Keratinocyte (primary cell): ENCODE data around the gene SNX8.

Experiments
- CTCF ChIP-seq, 3 experiments: IDR thresholded peaks in 1 of 3; conservative IDR thresholded peaks in 1 of 3; optimal IDR thresholded peaks in 1 of 3; 2 replicates in 2 of 3; 3 replicates in 1 of 3; pipeline versions ENCODE3 to v1.5.1; 2011; ENCODE audit warnings: low read length in 3 of 3, mild to moderate bottlenecking in 3 of 3, moderate library complexity in 2 of 3, control low read depth in 1 of 3, inconsistent platforms in 1 of 3; ENCODE audit not compliant: insufficient read depth in 2 of 3; ENCODE audit errors: extremely low read depth in 1 of 3
- EZH2 ChIP-seq: IDR thresholded peaks from one replicate; pipeline ENCODE4 v1.6.1; 2012; ENCODE audit warnings: inconsistent platforms, mild to moderate bottlenecking, low read length, moderate library complexity

- TF ChIP-seq CTCF (optimal IDR thresholded peaks at IDR 0.05 in 1 of 3, IDR thresholded peaks at IDR 0.05 in 1 of 3, conservative IDR thresholded peaks at IDR 0.05 in 1 of 3; ENCODE audit: extremely low read depth in 1 of 3, insufficient read depth in 2 of 3, low read length in 3 of 3) (no peak), EZH2 (no peak)
Observed at GRCh38 chr7:2253525-2254244, 60.6 kb downstream of the SNX8 start.
